Skeletal muscle satellite cell (primary cell): ENCODE data around the gene IRS1.

ENCODE experiments used
- H3K27me3 ChIP-seq: 2 replicates; pipeline ENCODE4 v1.7.0; 2013; ENCODE audit warnings: low read length; ENCODE audit not compliant: control insufficient read depth, insufficient read depth
- H3K36me3 ChIP-seq: 2 replicates; pipeline ENCODE4 v1.7.0; 2013; ENCODE audit warnings: mild to moderate bottlenecking, control low read depth, low read length; ENCODE audit not compliant: insufficient read depth
- H3K4me1 ChIP-seq: 2 replicates; pipeline ENCODE4 v1.7.0; 2013; ENCODE audit warnings: low read length; ENCODE audit not compliant: control insufficient read depth, insufficient read depth
- H3K4me2 ChIP-seq: 2 replicates; pipeline ENCODE4 v1.7.0; 2013; ENCODE audit warnings: mild to moderate bottlenecking, low read length
- H3K4me3 ChIP-seq: 2 replicates; pipeline ENCODE4 v1.7.0; 2013; ENCODE audit warnings: low read length
- H3K9ac ChIP-seq: 2 replicates; pipeline ENCODE4 v1.7.0; 2013; ENCODE audit warnings: mild to moderate bottlenecking, low read depth, low read length, moderate library complexity
- H3K9me3 ChIP-seq: replicated peaks from 2 replicates; pipeline ENCODE4 v1.7.0; 2013; ENCODE audit warnings: mild to moderate bottlenecking, control low read depth, low read length

IRS1 gene

DNA sequence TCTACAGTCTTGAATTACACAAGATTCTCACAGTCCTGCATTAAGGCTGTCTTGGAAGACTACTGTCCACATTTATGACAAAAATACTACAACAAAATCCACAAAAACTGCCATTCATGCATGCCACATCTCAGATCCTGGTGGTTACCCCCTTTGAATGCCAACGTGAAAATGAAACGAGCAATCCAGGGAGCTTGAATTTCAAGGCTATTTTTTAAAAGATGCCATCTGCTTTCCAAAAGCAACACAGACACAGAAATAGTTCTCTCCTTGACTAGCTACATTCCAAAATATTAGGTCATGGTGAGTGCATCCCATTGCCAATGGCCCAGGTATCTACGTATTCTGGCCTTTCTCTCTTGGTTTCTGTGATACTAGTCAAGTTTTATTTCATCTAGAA, 36.3 kb downstream of the IRS1 start:
- peaks cover 40% of the 10 kb centered on the region for H3K36me3 ChIP-seq
- H3K4me3 ChIP-seq, result peak overlapping the region; percentile 19
- H3K9ac ChIP-seq, result peak overlapping the region; percentile 53
- H3K4me1 ChIP-seq, result peaks cover 60% of the 10 kb centered on the region
- no peaks in the 10 kb centered on the region for H3K27me3 ChIP-seq
- peak overlapping the region; percentile 61 for H3K4me2 ChIP-seq
- no peaks in the 10 kb centered on the region for H3K9me3 ChIP-seq

DNA sequence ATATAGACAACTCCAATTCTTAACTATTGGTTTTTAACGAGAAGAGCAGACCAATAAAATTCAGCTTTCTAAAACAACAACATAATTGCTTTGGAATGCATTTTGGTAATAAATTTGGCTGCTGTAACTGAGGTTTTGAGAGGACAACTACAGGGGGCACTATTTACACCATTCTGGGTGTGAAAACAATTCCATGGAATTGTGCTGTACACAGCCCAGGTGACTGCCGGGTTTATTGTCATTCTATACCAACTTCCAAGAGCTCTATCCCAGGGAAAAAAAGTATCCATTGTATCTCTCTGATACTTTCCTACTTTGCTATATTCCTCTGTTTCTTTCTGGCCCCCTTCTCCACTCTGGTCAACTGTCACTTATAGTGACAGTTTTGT, 38.4 kb downstream of the IRS1 start:
- H3K4me3 ChIP-seq, result no peak overlapping the region
- H3K4me1 ChIP-seq, result peaks cover 71% of the 10 kb centered on the region
- H3K9me3 ChIP-seq, result no peaks in the 10 kb centered on the region
- H3K4me2 ChIP-seq, result peak overlapping the region; percentile 60
- no peaks in the 10 kb centered on the region for H3K27me3 ChIP-seq
- H3K9ac ChIP-seq, result no peak overlapping the region
- peaks cover 33% of the 10 kb centered on the region for H3K36me3 ChIP-seq

DNA sequence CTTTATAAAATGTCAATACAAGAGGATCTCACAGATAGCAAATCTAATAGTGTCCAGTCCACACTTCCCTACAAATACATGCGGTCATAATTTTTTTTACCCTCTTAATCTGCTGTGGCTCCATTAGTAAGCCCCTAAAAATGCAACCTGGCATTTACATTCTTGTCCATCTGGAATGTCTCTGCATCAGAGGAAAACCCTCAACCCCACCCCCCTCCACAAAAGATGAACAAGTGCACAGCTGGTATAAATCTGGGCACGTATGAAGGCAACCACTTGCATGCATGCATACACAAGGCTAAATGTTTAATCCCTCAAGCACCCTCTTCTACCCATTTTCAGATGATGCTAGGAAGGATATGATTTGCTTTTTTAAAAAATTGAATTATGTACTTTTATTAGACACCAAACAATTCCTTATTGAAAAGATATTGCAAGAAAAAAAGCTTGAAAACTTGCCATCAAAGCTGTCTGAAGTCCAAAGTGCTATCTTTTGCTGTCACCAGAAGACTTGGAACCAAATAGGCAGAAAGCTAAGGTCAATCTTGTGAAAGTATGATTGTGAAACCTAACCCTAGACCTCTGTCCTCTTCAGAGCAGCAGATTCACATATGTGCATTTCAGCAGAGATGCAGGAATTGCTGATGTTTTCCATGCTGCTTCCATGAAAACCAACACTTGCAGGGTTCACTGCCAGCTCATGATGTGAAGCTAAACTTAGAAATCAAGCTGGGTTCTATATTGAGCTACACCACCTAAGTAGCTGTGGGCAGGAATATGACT, 39.0 kb downstream of the IRS1 start:
- Histone ChIP-seq H3K9ac (peak overlapping the region; percentile 71), H3K36me3 (peaks cover 31% of the 10 kb centered on the region), H3K27me3 (no peaks in the 10 kb centered on the region), H3K9me3 (no peaks in the 10 kb centered on the region), H3K4me1 (peaks cover 76% of the 10 kb centered on the region), H3K4me3 (no peak overlapping the region), H3K4me2 (peak overlapping the region; percentile 60)

DNA sequence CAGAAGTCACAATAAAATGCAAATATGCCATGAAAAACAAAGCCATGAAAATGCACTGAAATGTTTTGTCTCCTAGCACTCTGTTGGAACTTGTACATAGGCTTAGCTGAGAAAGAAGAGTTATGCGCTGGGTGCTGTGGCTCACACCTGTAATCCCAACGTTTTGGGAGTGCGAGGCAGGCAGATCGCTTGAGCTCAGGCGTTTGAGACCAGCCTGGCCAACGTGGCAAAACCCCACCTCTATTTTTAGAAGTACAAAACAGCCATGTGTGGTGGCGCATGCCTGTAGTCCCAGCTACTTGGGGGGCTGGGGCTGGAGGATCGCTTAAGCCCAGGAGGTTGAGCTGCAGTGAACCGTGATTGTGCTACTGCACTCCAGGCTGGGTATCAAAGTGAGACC, 39.9 kb downstream of the IRS1 start:
- H3K27me3 ChIP-seq, result no peaks in the 10 kb centered on the region
- H3K9ac ChIP-seq, result peak overlapping the region; percentile 71
- H3K4me1 ChIP-seq, result peaks cover 84% of the 10 kb centered on the region
- no peaks in the 10 kb centered on the region for H3K9me3 ChIP-seq
- peak overlapping the region; percentile 60 for H3K4me2 ChIP-seq
- H3K36me3 ChIP-seq, result peaks cover 22% of the 10 kb centered on the region
- H3K4me3 ChIP-seq, result no peak overlapping the region

- Histone ChIP-seq H3K9me3 (no peaks in the 10 kb centered on the region), H3K4me2 (peak overlapping the region; percentile 60), H3K9ac (peak overlapping the region; percentile 71), H3K4me1 (peaks cover 90% of the 10 kb centered on the region), H3K4me3 (peak overlapping the region; percentile 47), H3K36me3 (peaks cover 15% of the 10 kb centered on the region), H3K27me3 (no peaks in the 10 kb centered on the region)
Observed at GRCh38 chr2:226758921-226759640, 40.5 kb downstream of the IRS1 start.

- peak overlapping the region; percentile 64 for H3K4me2 ChIP-seq
- peaks cover 82% of the 10 kb centered on the region for H3K4me1 ChIP-seq
- H3K36me3 ChIP-seq, result peaks cover 5% of the 10 kb centered on the region
- H3K9ac ChIP-seq, result peak overlapping the region; percentile 69
- no peaks in the 10 kb centered on the region for H3K27me3 ChIP-seq
- H3K4me3 ChIP-seq, result no peak overlapping the region
- no peaks in the 10 kb centered on the region for H3K9me3 ChIP-seq
Observed at GRCh38 chr2:226756131-226756530, 43.5 kb downstream of the IRS1 start.

GRCh38 chr2:226755631-226756030, 44.0 kb downstream of the IRS1 start:
- no peaks in the 10 kb centered on the region for H3K27me3 ChIP-seq
- H3K36me3 ChIP-seq, result peaks cover 5% of the 10 kb centered on the region
- peak overlapping the region; percentile 69 for H3K9ac ChIP-seq
- no peaks in the 10 kb centered on the region for H3K9me3 ChIP-seq
- H3K4me3 ChIP-seq, result no peak overlapping the region
- H3K4me1 ChIP-seq, result peaks cover 77% of the 10 kb centered on the region
- H3K4me2 ChIP-seq, result peak overlapping the region; percentile 64

GRCh38 chr2:226754821-226755604, 44.6 kb downstream of the IRS1 start:
- H3K9ac ChIP-seq, result peak overlapping the region; percentile 69
- H3K4me3 ChIP-seq, result peak overlapping the region; percentile 26
- H3K27me3 ChIP-seq, result no peaks in the 10 kb centered on the region
- H3K9me3 ChIP-seq, result no peaks in the 10 kb centered on the region
- H3K36me3 ChIP-seq, result peaks cover 5% of the 10 kb centered on the region
- H3K4me2 ChIP-seq, result peak overlapping the region; percentile 64
- H3K4me1 ChIP-seq, result peaks cover 71% of the 10 kb centered on the region

GRCh38 chr2:226752887-226753286, 46.7 kb downstream of the IRS1 start:
- H3K36me3 ChIP-seq, result peaks cover 13% of the 10 kb centered on the region
- no peak overlapping the region for H3K4me3 ChIP-seq
- H3K27me3 ChIP-seq, result no peaks in the 10 kb centered on the region
- no peak overlapping the region for H3K9ac ChIP-seq
- H3K4me1 ChIP-seq, result peaks cover 50% of the 10 kb centered on the region
- H3K9me3 ChIP-seq, result no peaks in the 10 kb centered on the region
- no peak overlapping the region for H3K4me2 ChIP-seq

GRCh38 chr2:226747288-226747687, 52.3 kb downstream of the IRS1 start:
- no peak overlapping the region for H3K4me3 ChIP-seq
- no peaks in the 10 kb centered on the region for H3K9me3 ChIP-seq
- H3K4me2 ChIP-seq, result no peak overlapping the region
- no peak overlapping the region for H3K9ac ChIP-seq
- peaks cover 48% of the 10 kb centered on the region for H3K36me3 ChIP-seq
- peaks cover 4% of the 10 kb centered on the region for H3K4me1 ChIP-seq
- no peaks in the 10 kb centered on the region for H3K27me3 ChIP-seq

- Histone ChIP-seq H3K4me1 (peaks cover 9% of the 10 kb centered on the region), H3K4me3 (no peak overlapping the region), H3K9me3 (no peaks in the 10 kb centered on the region), H3K27me3 (no peaks in the 10 kb centered on the region), H3K9ac (no peak overlapping the region), H3K36me3 (peaks cover 50% of the 10 kb centered on the region), H3K4me2 (no peak overlapping the region)
Observed at GRCh38 chr2:226746196-226746800, 53.3 kb downstream of the IRS1 start.
